Immature natural killer cell (primary cell): Measurements from ENCODE around the gene GPRC5A. TPM values are rescaled to one million over a fixed set of nuclear protein-coding genes. Genes with fewer than 3 reads are reported as not detected.

ENCODE experiments used
- DNase-seq, 3 donors: peaks; one replicate each; pipeline ENCODE4 v3.0.0; 2022; ENCODE audit warnings: mixed read lengths in 1 of 3
- H3K27ac Mint-ChIP-seq, 6 donors: one replicate each; pipeline ENCODE4 v1.8.0; 2020; ENCODE audit warnings: mixed read lengths in 6 of 6, mild to moderate bottlenecking in 5 of 6, inconsistent platforms in 4 of 6, moderate library complexity in 3 of 6
- H3K27me3 Mint-ChIP-seq, 3 donors: one replicate each; pipeline ENCODE4 v1.8.0; 2020 to 2021; ENCODE audit warnings: low read depth in 3 of 3, mild to moderate bottlenecking in 3 of 3, mixed read lengths in 3 of 3, moderate library complexity in 3 of 3, inconsistent platforms in 1 of 3
- H3K36me3 Mint-ChIP-seq, 3 donors: one replicate each; pipeline ENCODE4 v1.8.0; 2020; ENCODE audit warnings: mixed read lengths in 3 of 3, inconsistent platforms in 2 of 3, mild to moderate bottlenecking in 2 of 3
- H3K4me1 Mint-ChIP-seq, 2 donors: one replicate each; pipeline ENCODE4 v1.8.0; 2020; ENCODE audit warnings: inconsistent platforms in 2 of 2, mild to moderate bottlenecking in 2 of 2, mixed read lengths in 2 of 2, moderate library complexity in 1 of 2
- H3K4me3 Mint-ChIP-seq, 5 donors: one replicate each; pipeline ENCODE4 v1.8.0; 2020; ENCODE audit warnings: mild to moderate bottlenecking in 5 of 5, mixed read lengths in 5 of 5, inconsistent platforms in 3 of 5, moderate library complexity in 3 of 5
- H3K9me3 Mint-ChIP-seq, 6 donors: one replicate each; pipeline ENCODE4 v1.8.0; 2020; ENCODE audit warnings: mild to moderate bottlenecking in 6 of 6, mixed read lengths in 6 of 6, inconsistent platforms in 4 of 6, moderate library complexity in 3 of 6
- polyA plus RNA-seq, 3 donors: library from polyadenylated mRNA; unstranded; fragments of 300-500 nt; fragmentation: Illumina TruSeq; gene quantifications; one replicate each; pipeline ENCODE4 v1.2.3, GENCODE V29; 2021

Gene GPRC5A
- polyA plus RNA-seq, 3 donors from 2014 or later: not detected

GRCh38 chr12:12877153-12877768 lies 14.1 kb upstream of the GPRC5A start:
- H3K4me1 Mint-ChIP-seq: no peaks in the 10 kb centered on the region
- no peaks in the 10 kb centered on the region for H3K9me3 Mint-ChIP-seq
- no peak overlapping the region for H3K4me3 Mint-ChIP-seq
- no peak overlapping the region for H3K27ac Mint-ChIP-seq
- DNase-seq: no peak
- H3K36me3 Mint-ChIP-seq: no peaks in the 10 kb centered on the region
- peaks cover 0 to 4% (median 0%) of the 10 kb centered on the region in 3 donors for H3K27me3 Mint-ChIP-seq

- H3K27ac Mint-ChIP-seq: no peak overlapping the region
- H3K36me3 Mint-ChIP-seq: no peaks in the 10 kb centered on the region
- peaks cover 0 to 5% (median 0%) of the 10 kb centered on the region in 3 donors for H3K27me3 Mint-ChIP-seq
- DNase-seq: no peak
- no peaks in the 10 kb centered on the region for H3K4me1 Mint-ChIP-seq
- H3K9me3 Mint-ChIP-seq: no peaks in the 10 kb centered on the region
- H3K4me3 Mint-ChIP-seq: no peak overlapping the region
Measured at GRCh38 chr12:12877781-12878455, 13.4 kb upstream of the GPRC5A start.

GRCh38 chr12:12880537-12880936 lies 10.8 kb upstream of the GPRC5A start:
- Mint-ChIP-seq H3K9me3 (no peaks in the 10 kb centered on the region), H3K27me3 (peaks cover 0 to 5% (median 0%) of the 10 kb centered on the region in 3 donors), H3K4me1 (no peaks in the 10 kb centered on the region), H3K4me3 (no peak overlapping the region), H3K27ac (no peak overlapping the region), H3K36me3 (no peaks in the 10 kb centered on the region)
- no peak for DNase-seq

- no peaks in the 10 kb centered on the region for H3K36me3 Mint-ChIP-seq
- H3K27me3 Mint-ChIP-seq: peaks cover 0 to 5% (median 0%) of the 10 kb centered on the region in 3 donors
- DNase-seq: no peak
- H3K9me3 Mint-ChIP-seq: no peaks in the 10 kb centered on the region
- no peak overlapping the region for H3K4me3 Mint-ChIP-seq
- H3K4me1 Mint-ChIP-seq: no peaks in the 10 kb centered on the region
- no peak overlapping the region for H3K27ac Mint-ChIP-seq
Measured at GRCh38 chr12:12881151-12881909, 10.0 kb upstream of the GPRC5A start.

GRCh38 chr12:12882288-12882687 lies 9.1 kb upstream of the GPRC5A start:
- no peak for DNase-seq
- Mint-ChIP-seq H3K9me3 (no peaks in the 10 kb centered on the region), H3K4me3 (no peak overlapping the region), H3K36me3 (no peaks in the 10 kb centered on the region), H3K4me1 (no peaks in the 10 kb centered on the region), H3K27ac (no peak overlapping the region), H3K27me3 (peaks cover 0 to 5% (median 0%) of the 10 kb centered on the region in 3 donors)

GRCh38 chr12:12883369-12884001 lies 7.9 kb upstream of the GPRC5A start:
- Mint-ChIP-seq H3K36me3 (no peaks in the 10 kb centered on the region), H3K27ac (no peak overlapping the region), H3K27me3 (peaks cover 0 to 9% (median 0%) of the 10 kb centered on the region in 3 donors), H3K4me1 (no peaks in the 10 kb centered on the region), H3K4me3 (no peak overlapping the region), H3K9me3 (no peaks in the 10 kb centered on the region)
- no peak for DNase-seq

GRCh38 chr12:12885096-12885792 lies 6.1 kb upstream of the GPRC5A start:
- Mint-ChIP-seq H3K4me3 (no peak overlapping the region), H3K9me3 (peaks cover 0 to 2% (median 0%) of the 10 kb centered on the region in 6 donors), H3K27me3 (peaks cover 0 to 20% (median 0%) of the 10 kb centered on the region in 3 donors), H3K4me1 (peaks cover 0 to 1% of the 10 kb centered on the region in 2 donors), H3K27ac (no peak overlapping the region), H3K36me3 (no peaks in the 10 kb centered on the region)
- DNase-seq: no peak

- Mint-ChIP-seq H3K27ac (no peak overlapping the region), H3K27me3 (peaks cover 4 to 22% (median 4%) of the 10 kb centered on the region in 3 donors), H3K4me1 (peaks cover 0 to 4% of the 10 kb centered on the region in 2 donors)
Measured at GRCh38 chr12:12887471-12887870, 3.9 kb upstream of the GPRC5A start.

GRCh38 chr12:12889701-12890100 lies 1.7 kb upstream of the GPRC5A start:
- H3K27ac Mint-ChIP-seq: no peak overlapping the region
- no peaks in the 10 kb centered on the region for H3K36me3 Mint-ChIP-seq
- DNase-seq: no peak
- H3K4me1 Mint-ChIP-seq: peaks cover 0 to 4% of the 10 kb centered on the region in 2 donors
- H3K4me3 Mint-ChIP-seq: peak overlapping the region in 1 of 5 donors; percentile 39
- peaks cover 0 to 2% (median 0%) of the 10 kb centered on the region in 6 donors for H3K9me3 Mint-ChIP-seq
- H3K27me3 Mint-ChIP-seq: peaks cover 4 to 26% (median 7%) of the 10 kb centered on the region in 3 donors

More at GRCh38 chr12:12887471-12887870, 3.9 kb upstream of the GPRC5A start:
- Mint-ChIP-seq H3K9me3 (peaks cover 0 to 2% (median 0%) of the 10 kb centered on the region in 6 donors), H3K36me3 (no peaks in the 10 kb centered on the region), H3K4me3 (no peak overlapping the region)
- no peak for DNase-seq

GRCh38 chr12:12890543-12891079 lies 751 bp upstream of the GPRC5A start:
- peaks cover 0 to 4% of the 10 kb centered on the region in 2 donors for H3K4me1 Mint-ChIP-seq
- peak overlapping the region; percentile 25 to 65 (median 52) for H3K4me3 Mint-ChIP-seq
- no peak overlapping the region for H3K27ac Mint-ChIP-seq
- H3K36me3 Mint-ChIP-seq: no peaks in the 10 kb centered on the region
- peaks cover 4 to 26% (median 7%) of the 10 kb centered on the region in 3 donors for H3K27me3 Mint-ChIP-seq
- H3K9me3 Mint-ChIP-seq: peaks cover 0 to 2% (median 0%) of the 10 kb centered on the region in 6 donors
- no peak for DNase-seq

GRCh38 chr12:12891881-12892355 lies 556 bp downstream of the GPRC5A start:
- Mint-ChIP-seq H3K27ac (no peak overlapping the region), H3K9me3 (peaks cover 0 to 2% (median 0%) of the 10 kb centered on the region in 6 donors), H3K4me1 (peaks cover 0 to 4% of the 10 kb centered on the region in 2 donors), H3K36me3 (no peaks in the 10 kb centered on the region), H3K27me3 (peaks cover 4 to 26% (median 7%) of the 10 kb centered on the region in 3 donors), H3K4me3 (peak overlapping the region in 1 of 5 donors; percentile 23)
- DNase-seq: no peak

- H3K4me1 Mint-ChIP-seq: peaks cover 0 to 4% of the 10 kb centered on the region in 2 donors
- H3K27me3 Mint-ChIP-seq: peaks cover 4 to 26% (median 10%) of the 10 kb centered on the region in 3 donors
- H3K4me3 Mint-ChIP-seq: no peak overlapping the region
- H3K36me3 Mint-ChIP-seq: no peaks in the 10 kb centered on the region
- no peak for DNase-seq
- no peak overlapping the region for H3K27ac Mint-ChIP-seq
- H3K9me3 Mint-ChIP-seq: peaks cover 0 to 2% (median 0%) of the 10 kb centered on the region in 6 donors
Measured at GRCh38 chr12:12892681-12893141, 1.3 kb downstream of the GPRC5A start.
